Cardiac septum (tissue), 1 donor: ENCODE measurements around the gene TNNI2. TPM values are rescaled to one million over a fixed set of nuclear protein-coding genes. Genes with fewer than 3 reads are reported as not detected.
"Not testable (repeated sequence)": the region's sequence is repeated elsewhere in the genome, so short reads cannot be mapped to it uniquely, and the experiment has no call there.

Experiments used
- DNase-seq: peaks from one replicate; pipeline ENCODE4 v3.0.0-alpha.2; 2020; ENCODE audit warnings: low spot score
- intact Hi-C: fragments of 100-400 bp; cut with DNase I; formaldehyde crosslinking; loops from one replicate; pipeline ENCODE4 v1.14.0; 2022
- long read RNA-seq: library from polyadenylated mRNA; unstranded; transcript quantifications from one replicate; pipeline ENCODE4 v2.0.0, GENCODE V29; 2021
- total RNA-seq: library from RNA; stranded (reverse); fragmentation: NEBNext Ultra II Directional; extraction: Animal tissue kit (Norgen Biotek cat#: 25700); gene quantifications from one replicate; pipeline ENCODE4 v1.2.1, GENCODE V29; 2021
- donor health status: DM: no; HTN: no; CAD: no.

Gene TNNI2
- total RNA-seq = 0.78 TPM
- long read RNA-seq = 0 reads

GRCh38 chr11:1838426-1839144 is at the start of gene TNNI2:
TSS of gene TNNI2 (plus strand) at chr11:1838981. CDS start at chr11:1839697, 716 bp downstream.
- DNase-seq = no peak
- intact Hi-C loops = loop anchor here (5.0 kb wide), 2 partner anchors 44 to 104 kb away; no protein-coding TSS in a partner anchor

- intact Hi-C loops = no loop called here
- DNase-seq = no peak
Observed at GRCh38 chr11:1791912-1792311, 46.9 kb upstream of the TNNI2 start.

GRCh38 chr11:1792461-1792860 is 46.3 kb upstream of the TNNI2 start:
- intact Hi-C loops = no loop called here
- no peak for DNase-seq

- DNase-seq = no peak
- intact Hi-C loops = no loop called here
Observed at GRCh38 chr11:1793081-1793480, 45.7 kb upstream of the TNNI2 start.

- intact Hi-C loops = no loop called here
- DNase-seq = no peak
Observed at GRCh38 chr11:1796413-1797011, 42.3 kb upstream of the TNNI2 start.

GRCh38 chr11:1797391-1798125 is 41.2 kb upstream of the TNNI2 start:
- intact Hi-C loops = no loop called here
- DNase-seq = no peak

- intact Hi-C loops = no loop called here
Observed at GRCh38 chr11:1803246-1803645, 35.5 kb upstream of the TNNI2 start.

GRCh38 chr11:1803835-1804519 is 34.8 kb upstream of the TNNI2 start:
- intact Hi-C loops, DNase-seq: not testable (repeated sequence)

More at GRCh38 chr11:1803246-1803645, 35.5 kb upstream of the TNNI2 start:
- no peak for DNase-seq

GRCh38 chr11:1805525-1805924 is 33.3 kb upstream of the TNNI2 start:
- intact Hi-C loops = no loop called here
- no peak for DNase-seq

GRCh38 chr11:1807264-1807995 is 31.4 kb upstream of the TNNI2 start:
- intact Hi-C loops = no loop called here
- no peak for DNase-seq

GRCh38 chr11:1810761-1811160 is 28.0 kb upstream of the TNNI2 start:
- no peak for DNase-seq
- intact Hi-C loops = no loop called here

- DNase-seq = no peak
- intact Hi-C loops = no loop called here
Observed at GRCh38 chr11:1812274-1812673, 26.5 kb upstream of the TNNI2 start.

GRCh38 chr11:1812801-1813200 is 26.0 kb upstream of the TNNI2 start:
- DNase-seq = no peak
- intact Hi-C loops = no loop called here

GRCh38 chr11:1813356-1813755 is 25.4 kb upstream of the TNNI2 start:
- intact Hi-C loops, DNase-seq: not testable (repeated sequence)

- no peak for DNase-seq
- intact Hi-C loops = no loop called here
Observed at GRCh38 chr11:1814691-1815090, 24.1 kb upstream of the TNNI2 start.

GRCh38 chr11:1815311-1815710 is 23.5 kb upstream of the TNNI2 start:
- no peak for DNase-seq
- intact Hi-C loops = no loop called here

- intact Hi-C loops = no loop called here
Observed at GRCh38 chr11:1815751-1816150, 23.0 kb upstream of the TNNI2 start.

GRCh38 chr11:1817000-1817399 is 21.8 kb upstream of the TNNI2 start:
- no peak for DNase-seq
- intact Hi-C loops = no loop called here

More at GRCh38 chr11:1815751-1816150, 23.0 kb upstream of the TNNI2 start:
- DNase-seq = no peak

- intact Hi-C loops = no loop called here
- DNase-seq = no peak
Observed at GRCh38 chr11:1817511-1817910, 21.3 kb upstream of the TNNI2 start.
